ENCODE results near the gene GHRL. TPM values are rescaled to one million over a fixed set of nuclear protein-coding genes. Genes with fewer than 3 reads are reported as not detected.

Gene GHRL
- total and polyA plus RNA-seq, 7 donors: 0.54 to 1.5 (median 0.71) TPM; not detected in 4

GRCh38 chr3:10242182-10243065 lies 50.3 kb downstream of the GHRL start:
- Histone ChIP-seq H3K4me3 (no peak overlapping the region), H3K9me3 (peaks cover 0 to 11% (median 4%) of the 10 kb centered on the region in 4 donors), H3K27ac (peak overlapping the region in 2 of 4 donors; percentile 13 to 20), H3K36me3 (peaks cover 0 to 26% (median 0%) of the 10 kb centered on the region in 4 donors), H3K4me1 (no peaks in the 10 kb centered on the region), H3K27me3 (no peaks in the 10 kb centered on the region)
- peak; percentile 60 for DNase-seq
- intact Hi-C loops (cut with DNase I): no loop called here
- WGBS, 2 donors: 67 to 84% methylated on average over 7 of the region's 7 CpGs
- TF ChIP-seq EP300 (IDR thresholded peaks at IDR 0.05): no peak
- no peak for TF ChIP-seq POLR2AphosphoS5 (IDR thresholded peaks at IDR 0.05)
- TF ChIP-seq POLR2A (IDR thresholded peaks at IDR 0.05): no peak
- no peak for TF ChIP-seq CTCF (IDR thresholded peaks at IDR 0.05)

- no peak for DNase-seq
- Histone ChIP-seq H3K4me1 (no peaks in the 10 kb centered on the region), H3K27me3 (no peaks in the 10 kb centered on the region), H3K27ac (no peak overlapping the region), H3K9me3 (peaks cover 0 to 10% (median 4%) of the 10 kb centered on the region in 4 donors), H3K36me3 (peaks cover 0 to 41% (median 3%) of the 10 kb centered on the region in 4 donors), H3K4me3 (no peak overlapping the region)
- 79 to 89% methylated on average over 6 of the region's 6 CpGs for WGBS, 2 donors
- intact Hi-C loops (cut with DNase I): no loop called here
- TF ChIP-seq POLR2A (IDR thresholded peaks at IDR 0.05) (no peak), EP300 (IDR thresholded peaks at IDR 0.05) (no peak)
These were observed 51.9 kb downstream of the GHRL start for GRCh38 chr3:10240799-10241198.

- H3K9me3 ChIP-seq: no peaks in the 10 kb centered on the region
- no peak overlapping the region for H3K27ac ChIP-seq
- intact Hi-C loops (cut with DNase I): no loop called here
- peaks cover 5 to 60% (median 9%) of the 10 kb centered on the region in 4 donors for H3K36me3 ChIP-seq
- TF ChIP-seq EP300 (IDR thresholded peaks at IDR 0.05) (no peak), POLR2A (IDR thresholded peaks at IDR 0.05) (no peak), POLR2AphosphoS5 (IDR thresholded peaks at IDR 0.05) (no peak), CTCF (IDR thresholded peaks at IDR 0.05) (no peak)
- H3K4me3 ChIP-seq: no peak overlapping the region
- DNase-seq: no peak
- H3K4me1 ChIP-seq: no peaks in the 10 kb centered on the region
- no peaks in the 10 kb centered on the region for H3K27me3 ChIP-seq
- 88 to 93% methylated on average over 15 of the region's 15 CpGs for WGBS, 2 donors
These were observed 54.2 kb downstream of the GHRL start for GRCh38 chr3:10238345-10239183.

Small RNAs within 50 kb of the gene (small RNA-seq; reads per million reads assigned to genes)
- 4.8 to 11.2 (median 8.6) reads per million in 3 donors for gene MIR378B
- 0 reads per million in 3 donors for gene RF02126

Other genes starting within 250 kb of the GHRL start
- not detected for gene FANCD2OS, start 184.7 kb downstream of the GHRL start, total RNA-seq
- gene FANCD2OS, start 184.7 kb downstream of the GHRL start, polyA plus RNA-seq: not detected
- gene BRK1, start 177.3 kb downstream of the GHRL start, total RNA-seq: 100 to 1,000 TPM; 111 to 239 (median 152) TPM
- gene BRK1, start 177.3 kb downstream of the GHRL start, polyA plus RNA-seq: 100 to 1,000 TPM; 179 to 260 (median 191) TPM
- gene VHL, start 151.2 kb downstream of the GHRL start, total RNA-seq: 10 to 100 TPM; 20.1 to 29.9 (median 25.8) TPM
- 10 to 100 TPM; 20.4 to 35.4 (median 28.9) TPM for gene VHL, start 151.2 kb downstream of the GHRL start, polyA plus RNA-seq
- gene IRAK2, start 128.0 kb downstream of the GHRL start, total RNA-seq: 1 to 10 TPM; 1.1 to 6.1 (median 3.7) TPM
- gene IRAK2, start 128.0 kb downstream of the GHRL start, polyA plus RNA-seq: 1 to 10 TPM; 1.2 to 2.8 (median 2.8) TPM
- 10 to 100 TPM; 11.2 to 23.3 (median 12.6) TPM for gene TATDN2, start 44.5 kb downstream of the GHRL start, total RNA-seq
- 10 to 100 TPM; 13.4 to 25.7 (median 17.4) TPM for gene TATDN2, start 44.5 kb downstream of the GHRL start, polyA plus RNA-seq
- gene SEC13, start 28.2 kb upstream of the GHRL start, total RNA-seq: 10 to 100 TPM; 53.5 to 87.2 (median 67.1) TPM
- gene SEC13, start 28.2 kb upstream of the GHRL start, polyA plus RNA-seq: 100 to 1,000 TPM; 125 to 178 (median 134) TPM
- under 1 TPM in 3 of 4 donors, not detected in 1; under 0.01 to 0.83 (median 0.36) TPM for gene ATP2B2, start 212.6 kb upstream of the GHRL start, total RNA-seq
- gene ATP2B2, start 212.6 kb upstream of the GHRL start, polyA plus RNA-seq: under 1 TPM in 1 of 3 donors, not detected in 2; 0.10 TPM

Measured in sigmoid colon (tissue), 7 donors.